ENCODE measurements around the gene CSDE1.

- no peak for TF ChIP-seq CTCF (conservative IDR thresholded peaks at IDR 0.05; ENCODE audit: low read depth, low read length)
- no peak for TF ChIP-seq EZH2 (IDR thresholded peaks at IDR 0.05; ENCODE audit: borderline replicate concordance, low read depth, low read length, poor library complexity, severe bottlenecking)
These were observed 80.1 kb downstream of the CSDE1 start for GRCh38 chr1:114677691-114678090.

All from A673 (cell line).